GM12878 (cell line): ENCODE data around the gene RSPO3. TPM values are rescaled to one million over a fixed set of nuclear protein-coding genes. Genes with fewer than 3 reads are reported as not detected.

ENCODE experiments used
- ATAC-seq: fragments of 200-7000 bp; cut with Tn5 transposase; 3 replicates; pipeline ENCODE4 v1.9.1; 2020; ENCODE audit warnings: mild to moderate bottlenecking, moderate library complexity
- BruUV-seq: library from RNA; stranded (reverse); fragments of 400-500 nt; replicated peaks from 2 replicates; lab custom pipeline; 2021; lab: Mats Ljungman, UMichigan
- CTCF ChIA-PET: fragments of 300-600 bp; sonication (Branson Sonifier 250); formaldehyde crosslinking; extraction: SDS; loops from one replicate; lab custom pipeline; 2021; ENCODE audit warnings: inconsistent platforms; lab: Yijun Ruan, JAX
- POLR2A ChIA-PET: fragments of 350-600 bp; formaldehyde crosslinking; extraction: SDS; loops from one replicate; lab custom pipeline; 2021; ENCODE audit warnings: inconsistent platforms; lab: Charles Lee
- RAD21 ChIA-PET: fragments of 300-600 bp; sonication (Branson Sonifier 250); formaldehyde crosslinking; loops from one replicate; lab custom pipeline; 2023; ENCODE audit warnings: antibody characterized with exemption; ENCODE audit not compliant: unreplicated experiment; lab: Charles Lee
- SMC1A ChIA-PET: fragments of 300-600 bp; sonication (Branson Sonifier 250); formaldehyde crosslinking; loops from one replicate; lab custom pipeline; 2023; ENCODE audit not compliant: unreplicated experiment, uncharacterized antibody; lab: Charles Lee
- DNase-seq: peaks from one replicate; pipeline ENCODE4 v3.0.0-alpha.2; 2011; ENCODE audit warnings: low read depth, low spot score
- FAIRE-seq: peaks from 3 replicates; lab custom pipeline; 2011; peaks lifted over from hg19 to GRCh38; lab: Jason Lieb, UNC
- H2AFZ ChIP-seq: 2 replicates; pipeline ENCODE4 v1.6.0; 2011; ENCODE audit warnings: low read depth, low read length, control low read depth; ENCODE audit not compliant: control insufficient read depth
- H3K27ac ChIP-seq: 2 replicates; pipeline ENCODE4 v1.5.1; 2011; ENCODE audit warnings: control low read depth; ENCODE audit not compliant: control insufficient read depth, insufficient read depth
- H3K27me3 ChIP-seq, 2 experiments: replicated peaks in 1 of 2; 2 replicates each; pipeline versions ENCODE4 v1.6.0 to v1.6.1; 2011; ENCODE audit warnings: low read length in 1 of 2; ENCODE audit not compliant: control insufficient read depth in 2 of 2, insufficient read depth in 2 of 2
- H3K36me3 ChIP-seq, 2 experiments: 2 replicates each; pipeline ENCODE4 v1.5.1; 2011; ENCODE audit warnings: low read length in 1 of 2; ENCODE audit not compliant: control insufficient read depth in 2 of 2, insufficient read depth in 2 of 2
- H3K4me1 ChIP-seq: 2 replicates; pipeline ENCODE4 v1.6.1; 2011; ENCODE audit warnings: mild to moderate bottlenecking, low read length, moderate library complexity, mixed read lengths; ENCODE audit not compliant: control insufficient read depth, insufficient read depth
- H3K4me2 ChIP-seq: 2 replicates; pipeline ENCODE4 v1.6.0; 2011; ENCODE audit warnings: control low read depth; ENCODE audit not compliant: control insufficient read depth, insufficient read depth
- H3K4me3 ChIP-seq: fragments of 200-600 bp; sonication (generic); 2 replicates; pipeline ENCODE4 v1.5.1; 2016
- H3K79me2 ChIP-seq: 2 replicates; pipeline ENCODE4 v1.6.0; 2011; ENCODE audit warnings: low read length; ENCODE audit not compliant: control insufficient read depth, insufficient read depth
- H3K9ac ChIP-seq: 2 replicates; pipeline ENCODE4 v1.8.0; 2011; ENCODE audit warnings: low read length, control low read depth, mixed read lengths; ENCODE audit not compliant: control insufficient read depth, insufficient read depth
- H3K9me3 ChIP-seq: replicated peaks from 3 replicates; pipeline ENCODE4 v1.5.1; 2011; ENCODE audit warnings: mild to moderate bottlenecking, low read length; ENCODE audit not compliant: control insufficient read depth, insufficient read depth
- H4K20me1 ChIP-seq: 2 replicates; pipeline ENCODE4 v1.6.0; 2011; ENCODE audit not compliant: control insufficient read depth, insufficient read depth
- CBFB ChIP-seq: IDR thresholded peaks from 2 replicates; pipeline ENCODE4 v1.6.1; 2016; ENCODE audit warnings: antibody characterized with exemption, low read depth
- CHD2 ChIP-seq: IDR thresholded peaks from 2 replicates; pipeline ENCODE4 v1.6.1; 2011; ENCODE audit warnings: low read depth, low read length, improper control_type of control experiment, borderline replicate concordance
- CREM ChIP-seq: IDR thresholded peaks from 2 replicates; pipeline ENCODE4 v1.6.1; 2014; ENCODE audit warnings: antibody characterized with exemption, low read depth
- GABPA ChIP-seq: IDR thresholded peaks from 2 replicates; pipeline ENCODE4 v1.6.1; 2014; ENCODE audit warnings: antibody characterized with exemption, low read depth, mild to moderate bottlenecking, inconsistent platforms
- GATAD2B ChIP-seq: fragments of 450-650 bp; conservative IDR thresholded peaks from 2 replicates; pipeline ENCODE4 v1.6.1; 2017; ENCODE audit warnings: low read depth, mild to moderate bottlenecking, moderate library complexity
- JUNB ChIP-seq: IDR thresholded peaks from 2 replicates; pipeline ENCODE4 v1.6.1; 2016; ENCODE audit warnings: antibody characterized with exemption, mild to moderate bottlenecking
- RELA ChIP-seq: fragments of 450-650 bp; IDR thresholded peaks from 2 replicates; pipeline ENCODE4 v1.8.0; 2014; ENCODE audit warnings: borderline replicate concordance; ENCODE audit not compliant: partially characterized antibody
- REST ChIP-seq: IDR thresholded peaks from 2 replicates; pipeline ENCODE4 v1.6.1; 2012; ENCODE audit warnings: mild to moderate bottlenecking, low read depth, low read length
- TARDBP ChIP-seq: IDR thresholded peaks from 2 replicates; pipeline ENCODE4 v1.6.1; 2016; ENCODE audit warnings: borderline replicate concordance
- TBL1XR1 ChIP-seq: IDR thresholded peaks from 2 replicates; pipeline ENCODE4 v1.6.1; 2012; ENCODE audit warnings: low read depth, low read length, improper control_type of control experiment
- TCF7 ChIP-seq: IDR thresholded peaks from 2 replicates; pipeline ENCODE4 v1.6.1; 2014; ENCODE audit warnings: antibody characterized with exemption, borderline replicate concordance
- WGBS: methylation state at CpG from one replicate; pipeline ENCODE4 v1.1.6; 2016; ENCODE audit warnings: low lambda C conversion rate; ENCODE audit not compliant: insufficient replicate concordance, insufficient coverage; ENCODE audit errors: missing lambda C conversion rate; 5-methylcytosine and 5-hydroxymethylcytosine counted together
- in situ Hi-C: fragments of 300-500 bp; cut with MboI; formaldehyde crosslinking; loops from 9 replicates; pipeline ENCODE4 v1.14.3; 2018; ENCODE audit warnings: mixed read lengths
- intact Hi-C: fragments of 100-400 bp; cut with micrococcal nuclease; formaldehyde crosslinking; loops from one replicate; pipeline ENCODE4 v1.14.2; 2022; ENCODE audit not compliant: unreplicated experiment
- polyA plus RNA-seq, 11 experiments: library from polyadenylated mRNA; depleted of rRNA in 4 of 11; unstranded in 6 of 11; stranded (reverse) in 5 of 11; fragments of >200 nt; fragmentation: Nextera tagmentation in 4 of 11; fragmentation: Illumina TruSeq in 1 of 11; extraction: Ambion mirVana in 4 of 11; extraction: Trizol in 1 of 11; gene quantifications; 1 replicate in 1 of 11; 2 replicates in 10 of 11; pipeline versions ENCODE4 v1.2.1 to v1.2.3, GENCODE V29; 2011 to 2016; ENCODE audit warnings: inconsistent platforms in 2 of 11, missing spikeins in 2 of 11, low read depth in 1 of 11
- total RNA-seq, 4 experiments: library from RNA; depleted of rRNA in 3 of 4; stranded (reverse); fragments of >200 nt in 3 of 4; fragmentation: Illumina TruSeq in 1 of 4; extraction: Trizol in 1 of 4; gene quantifications; 2 replicates each; pipeline versions ENCODE4 v1.2.1 to v1.2.3, GENCODE V29; 2013 to 2021

RSPO3 gene
- total and polyA plus RNA-seq, 10 of the 15 experiments (the other 5 are each of a cell fraction or from before 2014, with no cell fraction given) = 0.16 TPM; not detected in 9

DNA sequence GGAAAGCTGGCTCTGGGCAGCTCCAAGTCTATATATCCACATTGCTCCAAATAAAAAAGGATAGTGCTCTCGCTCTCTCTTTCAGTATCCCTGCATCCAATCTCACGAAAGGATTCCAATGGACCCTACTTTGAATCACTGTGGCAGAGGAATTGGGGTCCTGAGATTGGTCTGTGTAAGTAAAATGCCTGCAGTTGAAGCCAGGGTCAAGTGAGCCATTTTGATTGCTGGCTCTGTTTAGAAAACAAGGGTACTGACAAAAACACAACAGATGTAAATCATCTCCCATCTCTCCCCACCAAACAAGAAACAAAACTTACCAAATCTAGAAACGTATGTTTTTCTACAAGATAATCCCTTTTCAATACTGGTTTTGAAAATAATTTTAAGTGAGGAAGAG lies 45.6 kb downstream of the RSPO3 start:
- 28% methylated on average over 3 of the region's 3 CpGs for WGBS
- ChIA-PET CTCF (no interaction called here), POLR2A (no interaction called here), RAD21 (no interaction called here), SMC1A (no interaction called here)
- FAIRE-seq = no peak
- in situ Hi-C loops (no loop called here), intact Hi-C loops (no loop called here)
- BruUV-seq = no TSS peak
- no peak overlapping the region for H3K4me3 ChIP-seq
- no peak overlapping the region for H3K27ac ChIP-seq
- H3K4me1 ChIP-seq = no peaks in the 10 kb centered on the region
- no peaks in the 10 kb centered on the region for H4K20me1 ChIP-seq
- no peak for DNase-seq
- H3K9me3 ChIP-seq = no peaks in the 10 kb centered on the region
- ATAC-seq = no peak
- H3K27me3 ChIP-seq = no peaks in the 10 kb centered on the region
- H3K79me2 ChIP-seq = no peaks in the 10 kb centered on the region
- TF ChIP-seq TARDBP = no peak
- no peak for TF ChIP-seq JUNB
- TF ChIP-seq, all 136 proteins: peak for 0
- H3K4me2 ChIP-seq = no peak overlapping the region
- no peak overlapping the region for H3K9ac ChIP-seq
- no peak overlapping the region for H2AFZ ChIP-seq
- no peaks in the 10 kb centered on the region for H3K36me3 ChIP-seq

GRCh38 chr6:127164565-127164964 lies 46.1 kb downstream of the RSPO3 start:
- SMC1A ChIA-PET = no interaction called here
- TF ChIP-seq RELA (no peak), CHD2 (no peak), GATAD2B (no peak), CREM (no peak), TBL1XR1 (no peak), TCF7 (no peak), CBFB (no peak), REST (no peak), GABPA (no peak)
- TF ChIP-seq, all 136 proteins: peak for 0
- H3K4me1 ChIP-seq = no peaks in the 10 kb centered on the region
- no peak overlapping the region for H3K9ac ChIP-seq
- intact Hi-C loops = no loop called here
- no peak overlapping the region for H3K4me2 ChIP-seq
- in situ Hi-C loops = no loop called here
- RAD21 ChIA-PET = no interaction called here
- no peaks in the 10 kb centered on the region for H3K36me3 ChIP-seq
- no peak overlapping the region for H3K27ac ChIP-seq
- ATAC-seq = no peak
- no peaks in the 10 kb centered on the region for H3K9me3 ChIP-seq
- CTCF ChIA-PET = no interaction called here
- no peaks in the 10 kb centered on the region for H4K20me1 ChIP-seq
- H3K79me2 ChIP-seq = no peaks in the 10 kb centered on the region
- FAIRE-seq = no peak
- no peak overlapping the region for H2AFZ ChIP-seq
- no peak overlapping the region for H3K4me3 ChIP-seq
- POLR2A ChIA-PET = no interaction called here
- 2% methylated on average over 2 of the region's 2 CpGs for WGBS
- no peaks in the 10 kb centered on the region for H3K27me3 ChIP-seq
- no TSS peak for BruUV-seq
- DNase-seq = no peak
